Dedifferentiated amniotic fluid mesenchymal stem cell (primary cell): ENCODE data around the gene HIP1.
"Not testable (repeated sequence)": the region's sequence is repeated elsewhere in the genome, so short reads cannot be mapped to it uniquely, and the experiment has no call there.

Experiments
- DNase-seq: peaks from one replicate; pipeline ENCODE4 v3.0.0-alpha.2; 2016; ENCODE audit errors: extremely low spot score

HIP1 gene

GRCh38 chr7:75686551-75686950, 52.2 kb downstream of the HIP1 start:
- DNase-seq = no peak

DNA sequence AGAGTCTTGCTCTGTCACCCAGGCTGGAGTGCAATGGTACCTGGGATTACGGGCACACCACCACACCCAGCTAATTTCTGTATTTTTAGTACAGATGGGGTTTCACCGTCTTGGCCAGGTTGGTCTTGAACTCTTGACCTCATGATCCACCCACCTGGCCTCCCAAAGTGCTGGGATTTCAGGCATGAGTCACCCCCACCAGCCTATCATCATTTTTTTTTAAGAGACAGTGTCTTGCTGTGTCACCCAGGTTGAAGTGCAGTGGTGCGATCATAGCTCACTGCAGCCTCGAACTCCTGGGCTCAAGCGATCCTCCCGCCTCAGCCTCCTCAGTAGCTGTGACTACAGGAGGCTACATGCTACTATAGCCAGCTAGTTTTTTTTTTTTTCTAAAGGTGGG, 56.7 kb downstream of the HIP1 start:
- DNase-seq = not testable (repeated sequence)

DNA sequence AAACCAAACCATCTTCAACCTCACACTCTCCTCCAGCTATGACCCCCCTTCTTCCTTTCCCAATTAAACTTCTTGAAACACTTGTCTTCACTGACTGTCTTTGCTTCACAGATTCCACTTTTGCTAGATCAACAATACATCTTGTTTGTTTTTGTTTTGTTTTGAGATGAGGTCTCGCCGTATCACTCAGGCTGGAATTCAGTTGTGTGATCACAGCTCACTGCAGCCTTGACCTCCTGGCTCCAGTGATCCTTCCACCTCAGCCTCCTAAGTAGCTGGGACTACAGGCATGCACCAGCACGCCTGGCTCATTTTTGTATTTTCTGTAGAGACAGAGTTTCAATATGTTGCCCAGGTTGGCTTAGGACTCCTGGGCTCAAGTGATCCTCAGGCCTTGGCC, 59.7 kb downstream of the HIP1 start:
- DNase-seq = no peak

- no peak for DNase-seq
Measured at GRCh38 chr7:75669579-75669978, 69.2 kb downstream of the HIP1 start.

DNA sequence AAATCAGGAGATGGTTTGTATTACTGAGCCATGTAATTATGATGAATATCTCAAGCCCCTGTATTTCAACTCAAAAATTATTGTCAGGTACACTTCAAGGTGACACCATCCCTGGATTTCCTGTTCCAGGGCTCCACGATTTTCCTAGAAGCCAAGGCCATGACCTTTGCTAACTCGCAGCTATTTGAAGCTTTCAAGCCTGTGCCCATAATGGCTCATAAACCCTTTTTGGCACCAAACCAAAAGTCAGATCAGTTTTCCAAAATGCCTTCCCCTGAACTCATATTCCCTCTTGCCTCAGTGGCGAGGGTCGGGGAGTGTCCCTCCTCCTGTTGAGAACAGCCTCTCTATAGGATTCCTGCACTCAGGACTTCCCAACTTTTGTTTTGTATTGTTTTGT, 70.8 kb downstream of the HIP1 start:
- no peak for DNase-seq

DNA sequence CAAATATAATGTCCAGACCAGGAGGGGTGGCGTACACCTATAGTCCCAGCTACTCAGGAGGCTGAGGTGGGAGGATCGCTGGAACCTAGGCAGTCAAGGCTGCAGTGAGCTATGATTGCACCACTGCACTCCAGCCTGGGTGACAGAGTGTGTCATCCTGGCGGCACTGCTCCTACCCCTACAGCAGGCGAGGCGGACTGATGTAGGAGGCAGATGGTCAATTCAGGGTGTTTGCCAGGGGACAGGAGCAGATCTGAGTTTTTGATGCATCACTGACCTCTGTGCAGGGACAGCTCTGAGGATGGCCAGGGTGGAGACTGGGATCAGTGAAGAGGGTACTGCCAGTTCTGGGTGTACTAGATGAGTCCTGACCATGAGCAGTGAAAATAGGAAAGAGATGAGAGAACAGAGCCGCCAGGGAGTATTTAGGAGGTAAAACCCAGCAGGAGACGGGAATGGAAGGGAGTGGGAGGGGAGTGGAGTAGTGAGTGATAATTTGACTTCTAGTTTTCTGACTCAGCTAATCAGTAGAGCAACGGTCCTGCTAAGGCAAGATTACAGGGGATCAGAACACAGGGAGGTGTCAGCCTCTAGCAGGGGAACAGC, 75.3 kb downstream of the HIP1 start:
- DNase-seq = no peak

GRCh38 chr7:75662579-75663301, 76.0 kb downstream of the HIP1 start:
- DNase-seq = no peak

- no peak for DNase-seq
Measured at GRCh38 chr7:75660566-75661215, 78.0 kb downstream of the HIP1 start.

- no peak for DNase-seq
Measured at GRCh38 chr7:75658802-75659201, 79.9 kb downstream of the HIP1 start.

- DNase-seq = no peak
Measured at GRCh38 chr7:75658369-75658768, 80.4 kb downstream of the HIP1 start.

DNA sequence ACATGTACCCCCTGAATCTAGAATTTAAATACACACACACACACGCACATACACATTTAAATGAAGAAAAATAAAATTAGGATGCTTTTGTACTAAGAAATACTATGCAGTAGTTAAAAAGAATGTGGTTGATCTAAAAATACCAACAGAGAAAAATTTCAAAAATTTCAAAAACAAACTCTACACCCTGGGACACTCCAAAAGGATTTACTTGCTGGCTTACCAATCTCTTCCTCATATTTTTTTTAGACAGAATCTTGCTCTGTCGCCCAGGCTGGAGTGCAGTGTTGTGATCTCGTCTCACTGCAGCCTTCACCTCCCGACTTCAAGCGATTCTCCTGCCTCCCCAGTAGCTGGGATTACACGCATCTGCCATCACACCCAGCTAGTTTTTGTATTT, 80.9 kb downstream of the HIP1 start:
- no peak for DNase-seq

DNA sequence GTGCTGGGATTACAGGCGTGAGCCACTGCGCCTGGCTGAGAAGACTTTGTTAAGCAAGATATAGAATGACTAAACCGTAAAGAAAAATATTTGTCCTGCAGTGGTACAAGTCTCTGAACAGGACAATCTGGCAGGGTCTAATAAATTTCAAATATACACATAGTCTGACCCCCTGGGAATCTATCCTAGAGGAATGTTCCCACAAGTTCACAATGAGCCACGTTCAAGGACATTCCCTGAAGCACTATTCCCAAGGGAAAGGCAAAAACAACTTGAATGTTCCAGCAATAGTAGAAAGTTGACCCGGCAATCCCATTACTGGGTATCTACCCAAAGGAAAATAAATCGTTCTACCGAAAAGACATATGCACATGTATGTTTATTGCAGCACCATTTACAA, 82.0 kb downstream of the HIP1 start:
- no peak for DNase-seq

DNA sequence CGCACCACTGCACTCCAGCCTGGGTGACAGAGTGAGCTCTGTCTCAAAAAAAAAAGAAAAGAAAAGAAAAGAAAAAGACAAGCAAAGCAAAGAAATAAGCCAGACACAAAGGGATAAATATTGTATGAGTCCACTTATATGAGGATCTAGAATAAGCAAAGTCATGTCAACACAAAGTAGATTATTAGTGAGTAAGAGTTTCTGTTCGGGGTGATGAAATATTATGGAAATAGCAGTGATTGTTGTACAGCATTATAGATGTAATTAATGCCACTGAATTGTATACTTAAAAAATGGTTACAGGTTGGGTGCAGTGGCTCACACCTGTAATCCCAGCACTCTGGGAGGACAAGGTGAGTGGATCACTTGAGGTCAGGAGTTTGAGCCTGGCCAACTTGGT, 83.2 kb downstream of the HIP1 start:
- no peak for DNase-seq

- DNase-seq = no peak
Measured at GRCh38 chr7:75654855-75655254, 83.9 kb downstream of the HIP1 start.

- no peak for DNase-seq
Measured at GRCh38 chr7:75653651-75654050, 85.1 kb downstream of the HIP1 start.

- no peak for DNase-seq
Measured at GRCh38 chr7:75652788-75653187, 86.0 kb downstream of the HIP1 start.

DNA sequence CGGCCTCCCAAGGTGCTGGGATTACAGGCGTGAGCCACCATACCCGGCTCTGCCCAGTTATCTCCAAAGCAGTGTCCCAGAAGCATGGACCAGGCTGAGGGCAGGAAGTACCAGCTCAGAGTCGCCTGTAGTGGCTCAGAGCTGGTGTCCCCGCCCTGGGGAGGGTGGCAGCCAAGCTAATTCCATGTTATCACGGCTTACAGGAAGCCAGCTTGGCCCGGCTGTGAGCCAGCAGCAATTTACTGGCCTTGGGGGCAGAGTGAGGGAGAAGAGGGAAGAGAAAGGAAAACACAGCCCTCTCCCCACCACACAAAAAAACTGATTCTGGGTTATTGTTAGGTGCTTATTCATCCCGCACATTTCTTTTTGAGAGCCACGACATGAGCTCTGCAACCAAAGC, 88.1 kb downstream of the HIP1 start:
- no peak for DNase-seq

- DNase-seq = no peak
Measured at GRCh38 chr7:75650062-75650461, 88.7 kb downstream of the HIP1 start.

DNA sequence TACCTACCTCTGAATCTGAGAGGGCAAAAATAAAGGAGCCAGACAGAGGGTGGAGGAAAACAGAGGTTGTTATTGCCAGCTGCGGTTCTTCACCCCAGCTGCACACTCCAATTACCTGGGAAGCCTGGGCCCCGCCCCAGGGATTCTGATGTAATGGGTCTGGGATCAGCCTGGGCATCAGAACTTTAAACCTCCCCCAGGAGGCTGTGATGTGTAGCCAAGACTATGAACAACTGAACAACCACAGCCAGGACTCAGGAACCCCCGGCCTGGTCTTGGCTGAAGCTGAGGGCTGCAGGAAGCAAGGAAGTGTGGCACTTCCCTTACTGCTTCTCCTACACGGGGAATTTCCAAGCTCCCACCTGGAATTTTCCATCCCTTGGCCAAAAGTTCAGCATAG, 89.3 kb downstream of the HIP1 start:
- no peak for DNase-seq

GRCh38 chr7:75647709-75648438, 90.9 kb downstream of the HIP1 start:
- DNase-seq = no peak

- DNase-seq = no peak
Measured at GRCh38 chr7:75646571-75647102, 92.1 kb downstream of the HIP1 start.

GRCh38 chr7:75645570-75645969, 93.2 kb downstream of the HIP1 start:
- no peak for DNase-seq
